Activated naive CD4-positive, alpha-beta T cell treated with anti-CD3 and anti-CD28 coated beads for 36 hours (primary cell): Measurements from ENCODE around the gene LYZL6. TPM values are rescaled to one million over a fixed set of nuclear protein-coding genes. Genes with fewer than 3 reads are reported as not detected.
A peak's percentile ranks its signal among the peaks of the same experiment; 100 is the strongest.
"Not testable (repeated sequence)": the region's sequence is repeated elsewhere in the genome, so short reads cannot be mapped to it uniquely, and the experiment has no call there.

ENCODE experiments used
- CTCF ChIA-PET: fragments of 350-600 bp; sonication (Branson Sonifier 250); formaldehyde crosslinking; loops from one replicate; lab custom pipeline; 2021; ENCODE audit warnings: antibody characterized with exemption; lab: Charles Lee
- DNase-seq: peaks from one replicate; pipeline ENCODE4 v3.0.0-alpha.2; 2020
- H3K27ac Mint-ChIP-seq: one replicate; pipeline ENCODE4 v1.8.0; 2021; ENCODE audit warnings: mild to moderate bottlenecking, mixed read lengths
- H3K27me3 Mint-ChIP-seq: one replicate; pipeline ENCODE4 v1.8.0; 2021; ENCODE audit warnings: low read depth, mixed read lengths
- H3K36me3 Mint-ChIP-seq: one replicate; pipeline ENCODE4 v1.8.0; 2021; ENCODE audit warnings: low read depth, mixed read lengths
- H3K4me1 Mint-ChIP-seq: one replicate; pipeline ENCODE4 v1.8.0; 2021; ENCODE audit warnings: low read depth, mixed read lengths
- H3K4me3 Mint-ChIP-seq: one replicate; pipeline ENCODE4 v1.8.0; 2021; ENCODE audit warnings: mild to moderate bottlenecking, moderate library complexity, mixed read lengths
- H3K9me3 Mint-ChIP-seq: one replicate; pipeline ENCODE4 v1.8.0; 2021; ENCODE audit warnings: mixed read lengths
- intact Hi-C: fragments of 100-400 bp; cut with micrococcal nuclease; formaldehyde crosslinking; loops from one replicate; pipeline ENCODE4 v1.15.1; 2023
- total RNA-seq, 2 experiments: library from RNA; stranded (reverse); gene quantifications; one replicate each; pipeline ENCODE4 v1.2.3, GENCODE V29; 2021

The LYZL6 gene
- total RNA-seq, 2 experiments from 2014 or later, result not detected

DNA sequence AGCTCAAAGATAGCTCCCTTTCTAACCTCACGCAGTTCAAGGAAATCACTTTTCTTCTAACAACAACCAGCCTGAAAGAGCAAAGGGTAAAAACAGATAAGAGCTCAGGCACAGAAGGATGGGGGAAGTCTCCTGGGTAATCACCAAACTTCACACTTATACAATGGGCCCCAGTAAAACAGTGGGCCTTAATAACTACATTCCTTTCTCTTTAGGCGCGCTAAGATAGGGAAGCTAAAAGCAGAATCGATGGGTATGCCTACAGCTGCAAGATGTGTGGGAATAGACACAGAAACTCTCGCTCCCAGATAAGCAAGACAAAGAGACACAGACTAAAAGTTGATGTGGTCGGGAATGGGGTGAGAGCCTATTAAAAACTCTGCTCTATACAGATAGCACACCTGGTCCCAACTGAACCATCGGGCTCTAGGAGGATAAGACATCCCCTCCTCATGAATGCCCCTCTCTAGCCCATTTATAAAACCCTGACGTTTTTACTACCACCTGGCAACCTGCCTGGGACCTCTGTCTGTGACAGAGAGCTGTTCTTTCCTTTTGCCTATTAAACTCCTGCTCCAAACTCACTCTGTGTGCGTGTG, 826 bp downstream of the LYZL6 start:
- no peaks in the 10 kb centered on the region for H3K27me3 Mint-ChIP-seq
- H3K27ac Mint-ChIP-seq, result no peak overlapping the region
- no peaks in the 10 kb centered on the region for H3K4me1 Mint-ChIP-seq
- H3K36me3 Mint-ChIP-seq, result no peaks in the 10 kb centered on the region
- intact Hi-C loops, result no loop called here
- DNase-seq, result no peak
- H3K9me3 Mint-ChIP-seq, result no peaks in the 10 kb centered on the region
- no peak overlapping the region for H3K4me3 Mint-ChIP-seq
- CTCF ChIA-PET, result interaction anchor here (1.1 kb wide), 1 partner anchor 206 kb away, joined by 5 read pairs; no protein-coding TSS in a partner anchor

DNA sequence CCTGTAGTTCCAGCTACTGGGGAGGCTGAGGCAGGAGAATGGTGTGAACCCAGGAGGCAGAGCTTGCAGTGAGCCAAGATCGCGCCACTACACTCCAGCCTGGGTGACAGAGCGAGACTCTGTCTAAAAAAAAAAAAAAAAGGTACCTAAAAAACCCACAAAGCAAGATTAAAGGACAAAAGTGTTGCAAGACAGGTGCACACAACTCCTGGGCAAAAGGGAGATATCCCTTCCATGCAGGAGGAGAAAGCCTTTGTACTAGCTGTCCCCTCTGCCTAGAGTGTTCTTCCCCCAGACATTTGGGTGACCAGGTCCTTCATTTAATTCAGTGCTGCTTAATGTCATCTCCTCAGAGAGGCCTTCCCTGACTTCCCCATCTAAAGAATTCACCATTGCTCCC, 5.0 kb downstream of the LYZL6 start:
- intact Hi-C loops, result loop anchor here (10.0 kb wide), 1 partner anchor 64 kb away; no protein-coding TSS in a partner anchor
- DNase-seq, H3K4me3 Mint-ChIP-seq, H3K27me3 Mint-ChIP-seq, H3K9me3 Mint-ChIP-seq, H3K27ac Mint-ChIP-seq, CTCF ChIA-PET, H3K4me1 Mint-ChIP-seq, H3K36me3 Mint-ChIP-seq: not testable (repeated sequence)

DNA sequence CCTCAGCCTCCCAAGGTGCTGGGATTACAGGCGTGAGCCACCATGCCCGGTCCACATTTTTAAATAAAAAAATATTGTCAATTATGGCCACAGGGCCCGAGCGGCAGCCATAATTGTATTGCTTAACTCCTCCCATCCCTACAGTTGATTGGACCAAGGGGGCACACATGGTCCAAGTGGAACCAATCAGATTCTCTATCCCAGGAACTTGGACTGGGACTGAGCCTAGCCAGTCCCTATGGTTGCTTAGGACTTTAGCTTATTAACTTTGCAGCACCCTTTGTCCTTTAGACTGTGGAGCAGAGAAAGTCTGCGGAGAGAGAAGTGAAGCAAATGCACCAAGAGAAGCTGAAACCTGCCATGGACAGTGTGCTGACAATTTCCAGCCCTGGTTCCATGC, 7.5 kb downstream of the LYZL6 start:
- CTCF ChIA-PET, result no interaction called here
- Mint-ChIP-seq H3K27me3 (peaks cover 1% of the 10 kb centered on the region), H3K4me3 (no peak overlapping the region), H3K36me3 (no peaks in the 10 kb centered on the region), H3K9me3 (no peaks in the 10 kb centered on the region), H3K4me1 (peaks cover 3% of the 10 kb centered on the region), H3K27ac (no peak overlapping the region)
- intact Hi-C loops, result loop anchor here (10.0 kb wide), 1 partner anchor 61 kb away; no protein-coding TSS in a partner anchor
- no peak for DNase-seq

- Mint-ChIP-seq H3K4me1 (peaks cover 13% of the 10 kb centered on the region), H3K27me3 (peaks cover 3% of the 10 kb centered on the region), H3K36me3 (no peaks in the 10 kb centered on the region), H3K9me3 (no peaks in the 10 kb centered on the region), H3K4me3 (no peak overlapping the region), H3K27ac (no peak overlapping the region)
- intact Hi-C loops, result loop anchor here (5.0 to 10.0 kb wide), 2 partner anchors 60 to 87 kb away; no protein-coding TSS in a partner anchor
- CTCF ChIA-PET, result interaction anchor here (0.7 kb wide), 1 partner anchor 187 kb away, joined by 4 read pairs; no protein-coding TSS in a partner anchor
- DNase-seq, result no peak
These were observed 8.8 kb downstream of the LYZL6 start for GRCh38 chr17:35934760-35935159.

DNA sequence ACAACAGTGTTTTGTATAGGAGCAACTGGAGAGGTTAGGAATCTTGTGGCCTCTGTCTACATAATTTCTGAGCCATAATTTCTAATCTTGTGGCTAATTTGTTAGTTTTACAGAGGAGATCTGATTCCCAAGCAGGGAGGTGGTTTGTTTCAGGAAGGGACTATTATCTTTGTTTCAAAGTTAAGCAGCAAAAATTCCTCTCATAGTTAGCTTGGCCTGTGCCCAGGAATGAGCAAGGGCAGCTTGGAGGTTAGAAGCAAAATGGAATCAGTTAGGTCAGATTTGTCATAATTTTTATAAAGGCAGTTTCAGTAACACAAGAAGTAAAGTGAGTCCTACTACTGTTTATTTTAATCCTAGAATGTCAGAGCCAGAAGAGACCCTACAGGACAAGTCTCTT, 10.9 kb downstream of the LYZL6 start:
- intact Hi-C loops, result loop anchor here (5.0 to 10.0 kb wide), 2 partner anchors 58 to 85 kb away; no protein-coding TSS in a partner anchor
- Mint-ChIP-seq H3K9me3 (no peaks in the 10 kb centered on the region), H3K4me1 (peaks cover 15% of the 10 kb centered on the region), H3K36me3 (no peaks in the 10 kb centered on the region), H3K4me3 (no peak overlapping the region), H3K27ac (no peak overlapping the region), H3K27me3 (peaks cover 5% of the 10 kb centered on the region)
- CTCF ChIA-PET, result no interaction called here
- DNase-seq, result no peak

DNA sequence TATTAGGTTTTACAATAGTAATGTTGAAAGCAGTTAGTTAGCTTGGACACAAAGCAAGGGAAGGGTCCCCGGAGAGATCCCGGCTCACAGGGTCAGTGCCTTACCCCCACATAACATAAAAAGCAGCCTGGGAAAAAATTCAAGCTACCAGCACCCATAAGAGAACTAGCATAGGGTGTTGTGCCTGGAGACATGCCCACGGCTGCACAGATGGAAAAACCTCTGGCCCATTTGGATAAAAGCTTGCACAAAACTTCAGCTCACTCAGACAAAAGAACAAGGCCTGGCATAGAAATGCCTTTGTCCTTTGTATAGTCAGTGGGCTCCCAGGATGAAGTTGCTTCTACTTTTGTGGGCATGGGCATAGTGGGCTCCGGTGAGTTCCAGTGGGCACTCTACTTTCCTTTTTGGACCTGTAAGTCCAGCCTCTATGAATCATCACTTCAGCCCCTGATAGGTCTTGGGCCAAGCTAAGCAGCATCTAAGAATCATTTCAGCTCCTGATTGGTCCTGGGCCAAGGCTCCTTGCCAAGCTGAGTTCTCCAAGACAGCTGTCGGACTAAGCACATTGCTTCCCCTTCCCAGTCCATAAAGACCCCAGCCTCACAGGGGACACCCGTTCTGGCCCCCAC, 11.6 kb downstream of the LYZL6 start:
- Mint-ChIP-seq H3K27ac (no peak overlapping the region), H3K4me3 (no peak overlapping the region), H3K36me3 (no peaks in the 10 kb centered on the region), H3K9me3 (no peaks in the 10 kb centered on the region), H3K27me3 (peaks cover 5% of the 10 kb centered on the region), H3K4me1 (peaks cover 15% of the 10 kb centered on the region)
- CTCF ChIA-PET, result interaction anchor here (0.6 to 1.5 kb wide), 2 partner anchors 49 to 140 kb away, joined by 3 to 5 read pairs; no protein-coding TSS in a partner anchor
- intact Hi-C loops, result loop anchor here (5.0 to 10.0 kb wide), 2 partner anchors 57 to 85 kb away; no protein-coding TSS in a partner anchor
- DNase-seq, result no peak

DNA sequence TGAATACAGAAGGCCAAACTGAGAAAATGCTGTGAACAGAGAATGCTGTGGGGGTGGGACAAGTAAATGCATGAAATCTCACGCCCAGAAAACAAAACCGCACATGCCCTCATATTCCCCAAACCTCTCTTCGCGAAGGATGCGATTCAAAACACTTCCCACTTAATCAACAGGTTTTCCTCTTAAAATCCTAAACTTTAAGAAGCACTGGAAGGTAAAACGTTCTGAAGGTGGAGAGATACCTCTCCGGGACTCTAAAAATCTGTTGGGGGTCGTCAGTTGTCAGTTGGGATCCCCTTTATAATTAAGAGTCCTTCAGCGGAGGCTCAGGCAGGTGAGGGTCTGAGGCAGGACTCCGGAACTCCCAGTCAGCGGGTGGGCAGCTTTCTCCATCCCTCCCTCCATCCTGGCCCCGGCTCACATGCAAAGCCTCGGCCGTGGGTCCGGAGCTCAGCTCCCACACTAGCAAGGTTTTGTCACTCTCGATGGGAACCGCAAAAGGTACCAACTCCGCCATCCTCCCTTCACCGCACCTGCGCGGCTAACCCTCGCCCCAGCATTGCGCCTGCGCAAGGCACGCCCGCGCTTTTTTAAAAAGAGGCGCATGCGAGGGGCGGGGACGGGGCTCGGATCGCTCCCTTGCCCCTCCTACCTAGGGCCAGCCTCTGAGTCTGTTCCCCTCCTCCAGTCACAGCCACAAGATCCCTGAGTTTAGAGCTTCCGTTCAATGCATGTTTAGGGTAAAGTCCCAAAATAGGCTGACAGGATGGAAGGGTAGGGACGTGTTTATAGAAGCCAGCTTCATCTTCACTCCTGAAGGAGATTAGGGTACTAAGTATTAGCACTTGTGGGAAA, 13.1 kb downstream of the LYZL6 start, which contains the start of gene RDM1:
Gene RDM1, minus strand, starts transcription at position 563 of the 855 bp plus-strand sequence. Its CDS starts 46 bp downstream, at position 517.
- peak within 1 kb of the TSS; percentile 82 for H3K4me3 Mint-ChIP-seq
- CTCF ChIA-PET, result interaction anchor here (0.6 to 1.5 kb wide), 5 partner anchors 39 to 189 kb away, joined by 3 to 5 read pairs (median 3); no protein-coding TSS in a partner anchor
- H3K36me3 Mint-ChIP-seq, result peaks cover 2% of the 10 kb centered on the region
- intact Hi-C loops, result loop anchor here (5.0 to 10.0 kb wide), 2 partner anchors 56 to 83 kb away; no protein-coding TSS in a partner anchor
- peaks cover 5% of the 10 kb centered on the region for H3K27me3 Mint-ChIP-seq
- DNase-seq, result peak; percentile 96
- peaks cover 15% of the 10 kb centered on the region for H3K4me1 Mint-ChIP-seq
- H3K27ac Mint-ChIP-seq, result peak within 1 kb of the TSS; percentile 43
- H3K9me3 Mint-ChIP-seq, result no peaks in the 10 kb centered on the region

- intact Hi-C loops, result no loop called here
- H3K9me3 Mint-ChIP-seq, result no peaks in the 10 kb centered on the region
- H3K27ac Mint-ChIP-seq, result no peak overlapping the region
- H3K4me3 Mint-ChIP-seq, result no peak overlapping the region
- peaks cover 17% of the 10 kb centered on the region for H3K4me1 Mint-ChIP-seq
- CTCF ChIA-PET, result interaction anchor here (0.7 to 1.6 kb wide), 2 partner anchors 79 to 145 kb away, joined by 3 to 4 read pairs; no protein-coding TSS in a partner anchor
- H3K27me3 Mint-ChIP-seq, result peaks cover 5% of the 10 kb centered on the region
- peaks cover 12% of the 10 kb centered on the region for H3K36me3 Mint-ChIP-seq
- no peak for DNase-seq
These were observed 15.8 kb downstream of the LYZL6 start for GRCh38 chr17:35927714-35928113.

DNA sequence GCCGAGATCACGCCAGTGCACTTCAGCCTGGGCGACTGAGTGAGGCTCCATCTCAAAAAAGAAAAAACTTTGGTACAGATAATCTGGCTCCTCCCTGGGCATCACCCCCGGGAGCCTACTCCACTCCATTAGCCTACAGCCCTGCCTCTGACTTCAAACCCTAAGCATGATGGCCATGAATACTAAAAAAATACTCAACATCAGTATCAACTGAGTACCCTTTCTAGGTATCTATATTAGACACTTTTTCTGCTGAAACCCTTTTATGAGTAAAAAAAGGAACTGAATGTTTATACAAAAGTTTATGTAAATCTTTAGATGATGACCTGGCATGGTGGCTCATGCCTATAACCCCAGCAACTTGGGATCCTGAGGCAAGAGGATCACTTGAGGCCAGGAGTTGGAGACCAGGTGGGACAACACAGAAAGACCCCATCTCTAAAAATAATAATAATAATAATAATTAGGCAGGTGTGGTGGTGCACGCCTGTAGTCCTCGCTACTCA, 19.9 kb downstream of the LYZL6 start:
- Mint-ChIP-seq H3K36me3 (peaks cover 16% of the 10 kb centered on the region), H3K4me1 (peaks cover 6% of the 10 kb centered on the region), H3K4me3 (no peak overlapping the region), H3K27ac (no peak overlapping the region), H3K27me3 (peaks cover 2% of the 10 kb centered on the region), H3K9me3 (no peaks in the 10 kb centered on the region)
- intact Hi-C loops, result no loop called here
- CTCF ChIA-PET, result no interaction called here
- DNase-seq, result no peak

GRCh38 chr17:35920229-35920628, 23.3 kb downstream of the LYZL6 start:
- CTCF ChIA-PET, result no interaction called here

GRCh38 chr17:35918665-35919064, 24.8 kb downstream of the LYZL6 start:
- no peak overlapping the region for H3K27ac Mint-ChIP-seq
- no peaks in the 10 kb centered on the region for H3K27me3 Mint-ChIP-seq
- peaks cover 9% of the 10 kb centered on the region for H3K36me3 Mint-ChIP-seq
- no peak overlapping the region for H3K4me3 Mint-ChIP-seq
- no peak for DNase-seq
- CTCF ChIA-PET, result no interaction called here
- intact Hi-C loops, result no loop called here
- peaks cover 5% of the 10 kb centered on the region for H3K4me1 Mint-ChIP-seq
- no peaks in the 10 kb centered on the region for H3K9me3 Mint-ChIP-seq

More at GRCh38 chr17:35920229-35920628, 23.3 kb downstream of the LYZL6 start:
- Mint-ChIP-seq H3K27me3 (no peaks in the 10 kb centered on the region), H3K4me3 (no peak overlapping the region), H3K27ac (peak overlapping the region; percentile 44), H3K36me3 (peaks cover 13% of the 10 kb centered on the region), H3K9me3 (no peaks in the 10 kb centered on the region), H3K4me1 (peaks cover 6% of the 10 kb centered on the region)
- intact Hi-C loops, result no loop called here
- DNase-seq, result no peak
